Measurements from ENCODE around the gene NRGN. TPM values are rescaled to one million over a fixed set of nuclear protein-coding genes. Genes with fewer than 3 reads are reported as not detected.
A peak's percentile ranks its signal among the peaks of the same experiment; 100 is the strongest.

Gene NRGN
- total RNA-seq, 1 donor: 0.43 TPM

DNA sequence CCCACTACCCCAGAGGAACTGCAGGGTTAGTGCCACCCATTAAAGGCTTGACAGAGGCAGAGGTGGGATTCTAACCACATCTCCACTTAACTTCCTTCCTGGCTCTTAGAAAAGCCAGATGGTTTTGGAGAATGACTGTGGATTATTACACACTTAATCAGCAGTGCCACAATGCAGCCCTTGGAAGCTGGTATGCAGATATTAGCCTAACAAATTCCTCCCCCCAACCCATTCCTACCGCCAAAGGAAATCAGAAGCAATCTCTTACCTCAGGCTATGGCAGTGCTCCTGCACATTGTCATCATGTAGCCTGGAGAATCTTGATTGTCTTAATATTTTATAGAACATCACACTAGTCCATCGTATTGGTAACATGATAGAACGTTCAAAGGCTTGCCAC, 23.2 kb upstream of the NRGN start:
- H3K4me3 ChIP-seq (ENCODE audit: low read depth, low read length): no peak overlapping the region
- no peak for DNase-seq (ENCODE audit: low read depth)
- no peak for TF ChIP-seq CTCF (IDR thresholded peaks at IDR 0.05; ENCODE audit: insufficient read depth, low read depth, low read length)

GRCh38 chr11:124717421-124717785, 22.3 kb upstream of the NRGN start:
- peak overlapping the region; percentile 47 for H3K4me3 ChIP-seq (ENCODE audit: low read depth, low read length)
- TF ChIP-seq CTCF (IDR thresholded peaks at IDR 0.05; ENCODE audit: insufficient read depth, low read depth, low read length): no peak
- DNase-seq (ENCODE audit: low read depth): no peak

DNA sequence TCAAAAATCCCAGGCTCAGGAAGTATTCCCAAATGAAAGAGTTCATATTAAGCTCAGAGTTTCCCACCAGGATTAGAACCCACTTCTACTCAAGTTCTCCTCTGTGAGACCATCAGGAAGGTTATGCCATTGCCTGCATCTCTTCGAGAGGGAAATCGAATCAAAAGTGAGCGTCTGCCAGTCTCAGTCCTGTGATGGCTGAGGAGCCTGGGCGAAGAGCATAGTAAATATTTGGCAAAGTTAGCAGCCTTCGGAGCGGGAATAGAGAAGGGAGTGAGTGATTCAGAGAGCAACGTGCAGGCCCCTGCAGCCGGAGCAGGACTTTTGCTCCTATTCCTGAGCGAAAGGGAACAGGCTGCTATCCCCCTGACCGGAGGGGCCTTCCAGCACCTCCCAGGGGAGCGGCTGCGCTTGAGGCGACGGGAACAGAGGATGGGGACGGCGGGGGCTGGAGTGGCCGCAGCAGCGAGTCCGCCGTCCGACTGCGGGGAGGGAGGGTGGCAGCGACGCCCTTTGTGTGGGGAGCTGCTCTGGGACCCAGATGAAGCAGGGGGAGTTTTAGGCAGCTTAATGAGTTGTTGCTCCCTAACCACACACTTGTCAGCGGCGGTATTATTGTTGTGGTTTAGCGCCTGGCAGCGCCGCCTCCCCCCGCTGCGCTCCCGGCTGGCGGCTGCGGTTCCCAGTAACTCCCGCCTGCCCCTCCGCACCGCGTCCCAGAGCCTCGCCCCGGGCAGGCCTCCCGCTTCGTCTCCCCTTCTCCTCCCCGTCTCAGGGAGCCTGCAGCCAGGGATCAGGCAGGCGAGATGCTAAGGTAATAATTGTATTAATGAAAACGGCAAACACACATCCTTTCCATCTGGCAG, 21.7 kb upstream of the NRGN start:
- no peak for TF ChIP-seq CTCF (IDR thresholded peaks at IDR 0.05; ENCODE audit: insufficient read depth, low read depth, low read length)
- no peak for DNase-seq (ENCODE audit: low read depth)
- H3K4me3 ChIP-seq (ENCODE audit: low read depth, low read length): peak overlapping the region; percentile 47

DNA sequence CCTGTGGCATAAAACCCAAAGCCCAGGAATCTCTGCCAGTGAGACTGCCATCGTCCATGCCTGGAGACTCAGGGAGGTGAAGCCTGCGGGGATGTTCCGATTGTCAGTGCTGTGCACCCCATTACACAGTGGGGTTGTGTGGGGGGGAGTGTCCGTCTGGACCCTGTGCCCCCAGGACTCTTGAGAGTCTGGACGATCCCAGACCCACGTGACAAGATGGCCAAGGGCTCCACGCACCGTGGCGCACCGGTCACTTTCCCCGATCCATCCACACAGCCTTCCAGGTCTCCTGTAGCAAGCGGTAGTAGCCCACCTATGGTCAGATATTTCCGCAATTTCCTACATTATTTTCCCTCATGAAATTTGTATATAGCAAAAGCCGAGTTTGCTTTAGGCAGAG, 20.9 kb upstream of the NRGN start:
- no peak for DNase-seq (ENCODE audit: low read depth)
- no peak overlapping the region for H3K4me3 ChIP-seq (ENCODE audit: low read depth, low read length)
- TF ChIP-seq CTCF (IDR thresholded peaks at IDR 0.05; ENCODE audit: insufficient read depth, low read depth, low read length): no peak

DNA sequence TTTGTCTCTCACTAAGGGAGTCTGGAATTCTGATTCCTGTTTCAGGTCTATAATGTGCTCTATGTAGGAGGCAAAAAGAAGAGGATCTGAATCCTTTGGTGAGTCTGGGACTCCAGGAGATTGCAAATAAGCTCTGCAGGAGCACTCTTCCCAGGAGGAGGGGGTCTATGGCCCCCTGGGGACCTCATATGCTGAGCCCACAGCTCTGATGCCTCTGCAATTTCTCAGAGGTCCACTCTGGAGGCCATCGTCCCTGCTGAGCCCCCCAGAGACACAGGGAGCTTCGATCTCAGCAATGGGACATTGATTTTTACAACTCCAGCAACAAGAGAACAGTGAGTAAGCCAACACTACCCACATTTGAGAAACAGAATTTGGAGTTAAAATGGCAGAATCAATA, 20.2 kb upstream of the NRGN start:
- no peak for DNase-seq (ENCODE audit: low read depth)
- no peak for TF ChIP-seq CTCF (IDR thresholded peaks at IDR 0.05; ENCODE audit: insufficient read depth, low read depth, low read length)
- H3K4me3 ChIP-seq (ENCODE audit: low read depth, low read length): no peak overlapping the region

DNA sequence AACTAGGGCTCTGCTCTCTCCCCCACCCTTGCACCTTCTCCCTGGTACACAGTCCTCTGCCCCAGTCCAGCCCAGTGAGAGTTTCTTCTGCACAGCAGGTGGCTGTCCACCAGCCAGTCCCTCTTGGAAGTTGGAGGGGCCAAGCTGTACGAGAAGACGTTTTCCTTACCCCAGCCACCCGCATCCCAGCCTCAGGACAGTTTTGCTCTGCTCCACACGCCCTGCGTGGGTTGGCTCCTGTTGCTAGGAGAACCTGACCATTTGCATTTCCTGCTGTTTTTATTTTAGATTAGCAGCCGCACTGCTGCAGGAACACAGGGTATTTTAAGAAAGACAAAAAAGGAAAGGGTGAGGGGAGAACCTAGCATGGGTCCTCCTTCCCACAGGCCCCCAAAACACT, 17.6 kb upstream of the NRGN start:
- TF ChIP-seq CTCF (IDR thresholded peaks at IDR 0.05; ENCODE audit: insufficient read depth, low read depth, low read length): no peak
- DNase-seq (ENCODE audit: low read depth): no peak
- H3K4me3 ChIP-seq (ENCODE audit: low read depth, low read length): no peak overlapping the region

Data from fibroblast of villous mesenchyme (primary cell).